GM12892 (cell line): ENCODE results near the gene NSMF.

Source experiments
- POLR2A ChIP-seq: IDR thresholded peaks from 2 replicates; pipeline ENCODE4 v1.6.1; 2011; ENCODE audit warnings: low read depth, low read length, control low read depth
- POLR2AphosphoS5 ChIP-seq: IDR thresholded peaks from 2 replicates; pipeline ENCODE4 v1.6.1; 2011; ENCODE audit warnings: low read depth, low read length, control low read depth

GRCh38 chr9:137437691-137438590, 21.2 kb downstream of the NSMF start:
- TF ChIP-seq POLR2A (no peak), POLR2AphosphoS5 (no peak)
